GM10266 (cell line): ENCODE data around the gene PELI1.

Experiments
- DNase-seq: peaks from one replicate; pipeline ENCODE4 v3.0.0; 2012; ENCODE audit errors: extremely low spot score
- CTCF ChIP-seq: IDR thresholded peaks from 2 replicates; pipeline ENCODE4 v1.5.1; 2012; ENCODE audit warnings: mild to moderate bottlenecking, low read depth; ENCODE audit not compliant: control insufficient read depth, insufficient read depth; ENCODE audit errors: missing control alignments

Gene PELI1

DNA sequence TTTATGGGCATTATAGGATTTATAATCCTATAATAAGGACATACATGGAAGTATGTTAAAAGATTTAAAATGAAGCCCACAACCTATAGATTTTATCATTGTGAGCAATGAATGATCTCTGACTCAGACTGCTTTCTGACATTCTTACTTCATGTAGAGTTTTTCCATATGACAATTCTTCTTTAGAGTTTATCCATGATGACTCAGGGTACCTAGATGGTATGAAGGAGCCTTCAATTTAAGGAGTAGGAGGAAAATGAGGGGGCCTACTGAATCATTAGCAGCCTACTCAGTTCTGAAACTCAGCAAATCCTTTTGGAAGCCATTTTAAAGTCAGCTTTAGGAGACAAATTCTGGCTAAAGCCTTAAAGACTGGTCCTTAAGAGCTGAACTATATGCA is 10.4 kb downstream of the PELI1 start:
- no peak for TF ChIP-seq CTCF
- no peak for DNase-seq

GRCh38 chr2:64133354-64133753 is 10.9 kb downstream of the PELI1 start:
- DNase-seq, result no peak
- TF ChIP-seq CTCF, result no peak

GRCh38 chr2:64130333-64130732 is 13.9 kb downstream of the PELI1 start:
- no peak for DNase-seq
- TF ChIP-seq CTCF, result no peak

GRCh38 chr2:64128943-64129391 is 15.3 kb downstream of the PELI1 start:
- no peak for TF ChIP-seq CTCF
- no peak for DNase-seq

GRCh38 chr2:64128406-64128805 is 15.8 kb downstream of the PELI1 start:
- TF ChIP-seq CTCF, result no peak
- DNase-seq, result no peak

GRCh38 chr2:64127119-64127518 is 17.1 kb downstream of the PELI1 start:
- TF ChIP-seq CTCF, result no peak
- DNase-seq, result no peak

GRCh38 chr2:64126601-64127000 is 17.6 kb downstream of the PELI1 start:
- TF ChIP-seq CTCF, result no peak
- no peak for DNase-seq
